GM21390 (cell line): ENCODE measurements around the gene CAPG.
"Not testable (repeated sequence)": the region's sequence is repeated elsewhere in the genome, so short reads cannot be mapped to it uniquely, and the experiment has no call there.

Experiments
- ATAC-seq: cut with Tn5 transposase; IDR thresholded peaks from one replicate; pipeline ENCODE4 v1.9.1; 2021; ENCODE audit not compliant: unreplicated experiment

Gene CAPG

GRCh38 chr2:85409845-85410583 is at the start of gene CAPG:
Gene CAPG, minus strand, starts transcription at chr2:85410366. Its CDS starts 8,221 bp downstream, at chr2:85402145.
- peak; percentile 67 for ATAC-seq

- no peak for ATAC-seq
Measured at GRCh38 chr2:85459771-85460170, 49.6 kb upstream of the CAPG start.

GRCh38 chr2:85458601-85459563 is 48.7 kb upstream of the CAPG start:
- no peak for ATAC-seq

GRCh38 chr2:85457877-85458316 is 47.7 kb upstream of the CAPG start:
- no peak for ATAC-seq

- no peak for ATAC-seq
Measured at GRCh38 chr2:85457043-85457442, 46.9 kb upstream of the CAPG start.

GRCh38 chr2:85455552-85456090 is 45.5 kb upstream of the CAPG start:
- no peak for ATAC-seq

GRCh38 chr2:85453571-85453970 is 43.4 kb upstream of the CAPG start:
- ATAC-seq = no peak

- ATAC-seq = no peak
Measured at GRCh38 chr2:85452237-85452636, 42.1 kb upstream of the CAPG start.

GRCh38 chr2:85449214-85449588 is 39.0 kb upstream of the CAPG start:
- ATAC-seq = no peak

GRCh38 chr2:85448461-85449213 is 38.5 kb upstream of the CAPG start:
- ATAC-seq = no peak

GRCh38 chr2:85447222-85447585 is 37.0 kb upstream of the CAPG start:
- ATAC-seq = no peak

GRCh38 chr2:85446296-85447221 is 36.4 kb upstream of the CAPG start:
- ATAC-seq = no peak

GRCh38 chr2:85445316-85446295 is 35.4 kb upstream of the CAPG start:
- no peak for ATAC-seq

- no peak for ATAC-seq
Measured at GRCh38 chr2:85444629-85445172, 34.5 kb upstream of the CAPG start.

GRCh38 chr2:85441864-85442263 is 31.7 kb upstream of the CAPG start:
- ATAC-seq = no peak

- no peak for ATAC-seq
Measured at GRCh38 chr2:85440729-85441128, 30.6 kb upstream of the CAPG start.

GRCh38 chr2:85439986-85440385 is 29.8 kb upstream of the CAPG start:
- ATAC-seq = no peak

GRCh38 chr2:85439569-85439968 is 29.4 kb upstream of the CAPG start:
- ATAC-seq = not testable (repeated sequence)
